ENCODE results near the gene IQCM.

IQCM gene

GRCh38 chr4:149708513-149709130, 107.0 kb downstream of the IQCM start:
- no peak for DNase-seq

GRCh38 chr4:149707862-149708261, 107.8 kb downstream of the IQCM start:
- DNase-seq: no peak

GRCh38 chr4:149706942-149707341, 108.7 kb downstream of the IQCM start:
- DNase-seq: no peak

- no peak for DNase-seq
Measured at GRCh38 chr4:149702414-149703293, 113.0 kb downstream of the IQCM start.

- no peak for DNase-seq
Measured at GRCh38 chr4:149701435-149702156, 114.0 kb downstream of the IQCM start.

- no peak for DNase-seq
Measured at GRCh38 chr4:149700272-149700671, 115.4 kb downstream of the IQCM start.

- no peak for DNase-seq
Measured at GRCh38 chr4:149699642-149700041, 116.0 kb downstream of the IQCM start.

- DNase-seq: no peak
Measured at GRCh38 chr4:149690726-149691125, 124.9 kb downstream of the IQCM start.

GRCh38 chr4:149684516-149684915, 131.1 kb downstream of the IQCM start:
- DNase-seq: no peak

GRCh38 chr4:149676076-149676475, 139.6 kb downstream of the IQCM start:
- no peak for DNase-seq

- DNase-seq: no peak
Measured at GRCh38 chr4:149645790-149646189, 169.9 kb downstream of the IQCM start.

- no peak for DNase-seq
Measured at GRCh38 chr4:149638073-149638472, 177.6 kb downstream of the IQCM start.

- no peak for DNase-seq
Measured at GRCh38 chr4:149634368-149634767, 181.3 kb downstream of the IQCM start.

- no peak for DNase-seq
Measured at GRCh38 chr4:149631629-149632028, 184.0 kb downstream of the IQCM start.

- DNase-seq: no peak
Measured at GRCh38 chr4:149630064-149630463, 185.6 kb downstream of the IQCM start.

- no peak for DNase-seq
Measured at GRCh38 chr4:149605601-149606378, 209.9 kb downstream of the IQCM start.

GRCh38 chr4:149604827-149605226, 210.8 kb downstream of the IQCM start:
- no peak for DNase-seq

- DNase-seq: no peak
Measured at GRCh38 chr4:149595500-149595899, 220.1 kb downstream of the IQCM start.

- no peak for DNase-seq
Measured at GRCh38 chr4:149589826-149590225, 225.8 kb downstream of the IQCM start.

- no peak for DNase-seq
Measured at GRCh38 chr4:149584722-149585121, 230.9 kb downstream of the IQCM start.

GRCh38 chr4:149574971-149575370, 240.7 kb downstream of the IQCM start:
- DNase-seq: no peak

GRCh38 chr4:149572716-149573115, 242.9 kb downstream of the IQCM start:
- no peak for DNase-seq

- no peak for DNase-seq
Measured at GRCh38 chr4:149555799-149556198, 259.8 kb downstream of the IQCM start.

Measured in activated CD4-positive, alpha-beta T cell treated with anti-CD3 and anti-CD28 coated beads, Interleukin-2, amount 50 U/mL, for 48 hours (primary cell).